ENCODE results near the gene ADGRE2. TPM values are rescaled to one million over a fixed set of nuclear protein-coding genes. Genes with fewer than 3 reads are reported as not detected.

Gene ADGRE2
- polyA plus RNA-seq, 1 donor (not counting 4 experiments of a cell fraction or from before 2014, with no cell fraction given): 4.2 TPM

- H3K79me2 ChIP-seq (ENCODE audit: control insufficient read depth, insufficient read depth, low read length): no peaks in the 10 kb centered on the region
- dilution Hi-C loops (cut with MboI; ENCODE audit: extremely low pct_ligation_motif_present, low sequenced_read_pairs): no loop called here
- no peak overlapping the region for H3K27ac ChIP-seq (ENCODE audit: control insufficient read depth, insufficient read depth, low read length)
- FAIRE-seq (no peak), DNase-seq (ENCODE audit: low read depth, low spot score) (no peak)
- no peaks in the 10 kb centered on the region for H3K27me3 ChIP-seq (ENCODE audit: control insufficient read depth, extremely low read depth, insufficient read depth, low read length)
- no peak overlapping the region for H2AFZ ChIP-seq (ENCODE audit: control insufficient read depth, low read length)
- no peak overlapping the region for H3K4me2 ChIP-seq (ENCODE audit: control insufficient read depth, extremely low read depth, insufficient read depth, low read depth, low read length)
- peaks cover 0 to 9% of the 10 kb centered on the region in 2 experiments for H3K36me3 ChIP-seq (ENCODE audit: control insufficient read depth in 2 of 2, extremely low read depth in 1 of 2, insufficient read depth in 2 of 2, low read length in 2 of 2)
- TF ChIP-seq EZH2 (IDR thresholded peaks at IDR 0.05; ENCODE audit: low read length): no peak
- TF ChIP-seq CTCF (optimal IDR thresholded peaks at IDR 0.05 in 1 of 3, IDR thresholded peaks at IDR 0.05 in 1 of 3, conservative IDR thresholded peaks at IDR 0.05 in 1 of 3; ENCODE audit: extremely low read depth in 1 of 3, insufficient read depth in 2 of 3, low read length in 3 of 3): no peak
- H3K9me1 ChIP-seq (ENCODE audit: control insufficient read depth, extremely low read depth, insufficient read depth, low read length): no peaks in the 10 kb centered on the region
- no peaks in the 10 kb centered on the region for H4K20me1 ChIP-seq (ENCODE audit: control insufficient read depth, extremely low read depth, insufficient read depth, low read length)
- H3K9me3 ChIP-seq (ENCODE audit: control insufficient read depth, low read depth, low read length): peaks cover 8% of the 10 kb centered on the region
- H3K4me1 ChIP-seq (ENCODE audit: control insufficient read depth, extremely low read depth, insufficient read depth, low read length): no peaks in the 10 kb centered on the region
- no peak overlapping the region for H3K4me3 ChIP-seq (ENCODE audit: control insufficient read depth in 2 of 3, extremely low read depth in 1 of 3, insufficient read depth in 2 of 3, low read depth in 1 of 3, low read length in 3 of 3)
- no peak overlapping the region for H3K9ac ChIP-seq (ENCODE audit: control insufficient read depth, extremely low read depth, insufficient read depth, low read length)
Observed at GRCh38 chr19:14722127-14722526, 56.2 kb downstream of the ADGRE2 start.

GRCh38 chr19:14719162-14719561 is 59.2 kb downstream of the ADGRE2 start:
- H3K9me1 ChIP-seq (ENCODE audit: control insufficient read depth, extremely low read depth, insufficient read depth, low read length): no peaks in the 10 kb centered on the region
- no peak overlapping the region for H3K9ac ChIP-seq (ENCODE audit: control insufficient read depth, extremely low read depth, insufficient read depth, low read length)
- no peak overlapping the region for H3K4me3 ChIP-seq (ENCODE audit: control insufficient read depth in 2 of 3, extremely low read depth in 1 of 3, insufficient read depth in 2 of 3, low read depth in 1 of 3, low read length in 3 of 3)
- DNase-seq (ENCODE audit: low read depth, low spot score): no peak
- H3K27me3 ChIP-seq (ENCODE audit: control insufficient read depth, extremely low read depth, insufficient read depth, low read length): no peaks in the 10 kb centered on the region
- no peaks in the 10 kb centered on the region for H3K79me2 ChIP-seq (ENCODE audit: control insufficient read depth, insufficient read depth, low read length)
- FAIRE-seq: no peak
- no peak overlapping the region for H3K4me2 ChIP-seq (ENCODE audit: control insufficient read depth, extremely low read depth, insufficient read depth, low read depth, low read length)
- no peaks in the 10 kb centered on the region for H3K4me1 ChIP-seq (ENCODE audit: control insufficient read depth, extremely low read depth, insufficient read depth, low read length)
- peaks cover 0 to 14% of the 10 kb centered on the region in 2 experiments for H3K36me3 ChIP-seq (ENCODE audit: control insufficient read depth in 2 of 2, extremely low read depth in 1 of 2, insufficient read depth in 2 of 2, low read length in 2 of 2)
- dilution Hi-C loops (cut with MboI; ENCODE audit: extremely low pct_ligation_motif_present, low sequenced_read_pairs): no loop called here
- no peaks in the 10 kb centered on the region for H4K20me1 ChIP-seq (ENCODE audit: control insufficient read depth, extremely low read depth, insufficient read depth, low read length)
- H2AFZ ChIP-seq (ENCODE audit: control insufficient read depth, low read length): no peak overlapping the region
- peaks cover 8% of the 10 kb centered on the region for H3K9me3 ChIP-seq (ENCODE audit: control insufficient read depth, low read depth, low read length)
- TF ChIP-seq CTCF (optimal IDR thresholded peaks at IDR 0.05 in 1 of 3, IDR thresholded peaks at IDR 0.05 in 1 of 3, conservative IDR thresholded peaks at IDR 0.05 in 1 of 3; ENCODE audit: extremely low read depth in 1 of 3, insufficient read depth in 2 of 3, low read length in 3 of 3): no peak
- no peak for TF ChIP-seq EZH2 (IDR thresholded peaks at IDR 0.05; ENCODE audit: low read length)
- no peak overlapping the region for H3K27ac ChIP-seq (ENCODE audit: control insufficient read depth, insufficient read depth, low read length)
